K562 treated with DMSO at 1 percent for 12 hours (cell line): ENCODE measurements around the gene MTR. TPM values are rescaled to one million over a fixed set of nuclear protein-coding genes. Genes with fewer than 3 reads are reported as not detected.

Source experiments
- total RNA-seq: library from RNA; unstranded; fragments of 300-600 nt; gene quantifications from 2 replicates; pipeline ENCODE4 v1.2.3, GENCODE V29; 2022; ENCODE audit not compliant: insufficient read depth

MTR gene
- total RNA-seq = 2.0 and 10.6 TPM in 2 replicates

DNA sequence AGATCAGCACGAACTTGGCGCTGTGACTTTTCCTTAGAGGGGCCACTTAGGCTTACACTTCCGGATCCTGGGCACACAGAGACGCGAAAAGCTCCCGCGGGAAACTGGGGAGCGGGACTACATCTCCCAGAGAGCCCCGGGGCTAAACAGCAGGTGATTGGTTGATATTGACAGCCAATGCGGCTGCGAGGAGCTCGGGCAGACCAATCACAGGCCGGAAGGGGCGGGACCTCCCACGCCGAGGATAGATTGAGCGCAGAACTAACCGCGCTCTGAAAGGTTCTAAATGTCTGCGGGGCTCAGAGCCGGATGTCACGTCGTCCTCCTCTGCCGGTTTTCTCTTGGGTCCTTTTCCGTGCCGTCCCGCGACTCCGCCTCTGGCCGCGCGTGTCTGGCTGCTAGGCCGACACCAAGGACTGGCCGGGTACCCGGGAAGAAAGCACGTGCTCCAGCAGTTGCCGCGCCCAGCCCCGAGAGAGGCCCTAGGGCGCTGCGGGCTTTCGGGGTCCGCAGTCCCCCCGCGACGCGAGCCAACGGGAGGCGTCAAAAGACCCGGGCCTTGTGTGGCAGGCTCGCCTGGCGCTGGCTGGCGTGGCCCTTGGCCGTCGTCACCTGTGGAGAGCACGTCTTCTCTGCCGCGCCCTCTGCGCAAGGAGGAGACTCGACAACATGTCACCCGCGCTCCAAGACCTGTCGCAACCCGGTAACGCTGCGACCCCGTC lies at the start of gene MTR:
Gene MTR, plus strand, starts transcription at position 258 of the 722 bp plus-strand sequence. Its CDS starts 412 bp downstream, at position 670.

Other genes starting within 250 kb of the MTR start
- gene HEATR1, start 190.8 kb upstream of the MTR start, total RNA-seq = 4.1 and 15.7 TPM in 2 replicates
- gene ACTN2, start 108.8 kb upstream of the MTR start, total RNA-seq = 0.20 TPM in 1 of 2 replicates, not detected in the other
- gene MT1HL1, start 209.1 kb downstream of the MTR start, total RNA-seq = not detected in 2 replicates
- 0.38 TPM in 1 of 2 replicates, not detected in the other for gene RYR2, start 246.9 kb downstream of the MTR start, total RNA-seq